PC-9 (cell line): ENCODE measurements around the gene ARHGAP6.

Source experiments
- EZH2 ChIP-seq: fragments of 200-600 bp; sonication (generic); IDR thresholded peaks from 2 replicates; pipeline ENCODE4 v1.8.0; 2017; ENCODE audit warnings: antibody characterized with exemption, low read depth
- TF ChIP-seq, protein P1 (sequence below): fragments of 200-600 bp; sonication (generic); conservative IDR thresholded peaks from 2 replicates; pipeline ENCODE4 v1.6.1; 2017; ENCODE audit warnings: mixed run types, antibody characterized with exemption, mild to moderate bottlenecking, moderate library complexity

DNA sequence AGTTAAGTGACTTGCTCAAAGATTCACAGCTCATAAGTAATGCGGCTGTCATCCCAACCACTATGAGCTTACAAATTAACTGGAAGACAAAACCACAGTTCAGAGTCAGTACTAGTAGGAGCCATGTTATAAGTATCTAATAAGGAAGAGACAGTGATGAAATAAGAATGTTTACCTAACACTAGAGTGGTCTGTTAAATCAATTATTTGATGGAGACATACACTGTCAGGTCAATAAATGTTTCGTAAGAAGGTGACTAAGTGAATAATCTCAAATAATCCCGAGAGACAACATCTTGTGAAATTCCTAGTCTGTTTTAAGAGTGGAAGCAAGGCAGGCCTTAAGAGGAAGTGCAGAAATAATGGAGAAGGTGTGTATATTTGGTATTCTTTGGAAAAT, 398.3 kb downstream of the ARHGAP6 start:
- TF ChIP-seq, protein P1, sequence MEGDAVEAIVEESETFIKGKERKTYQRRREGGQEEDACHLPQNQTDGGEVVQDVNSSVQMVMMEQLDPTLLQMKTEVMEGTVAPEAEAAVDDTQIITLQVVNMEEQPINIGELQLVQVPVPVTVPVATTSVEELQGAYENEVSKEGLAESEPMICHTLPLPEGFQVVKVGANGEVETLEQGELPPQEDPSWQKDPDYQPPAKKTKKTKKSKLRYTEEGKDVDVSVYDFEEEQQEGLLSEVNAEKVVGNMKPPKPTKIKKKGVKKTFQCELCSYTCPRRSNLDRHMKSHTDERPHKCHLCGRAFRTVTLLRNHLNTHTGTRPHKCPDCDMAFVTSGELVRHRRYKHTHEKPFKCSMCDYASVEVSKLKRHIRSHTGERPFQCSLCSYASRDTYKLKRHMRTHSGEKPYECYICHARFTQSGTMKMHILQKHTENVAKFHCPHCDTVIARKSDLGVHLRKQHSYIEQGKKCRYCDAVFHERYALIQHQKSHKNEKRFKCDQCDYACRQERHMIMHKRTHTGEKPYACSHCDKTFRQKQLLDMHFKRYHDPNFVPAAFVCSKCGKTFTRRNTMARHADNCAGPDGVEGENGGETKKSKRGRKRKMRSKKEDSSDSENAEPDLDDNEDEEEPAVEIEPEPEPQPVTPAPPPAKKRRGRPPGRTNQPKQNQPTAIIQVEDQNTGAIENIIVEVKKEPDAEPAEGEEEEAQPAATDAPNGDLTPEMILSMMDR = no peak
- no peak for TF ChIP-seq EZH2
